Measurements from ENCODE around the gene GGCT. TPM values are rescaled to one million over a fixed set of nuclear protein-coding genes. Genes with fewer than 3 reads are reported as not detected.

The GGCT gene
- total RNA-seq, 2 experiments from 2014 or later, result 6.3 to 6.6 TPM

DNA sequence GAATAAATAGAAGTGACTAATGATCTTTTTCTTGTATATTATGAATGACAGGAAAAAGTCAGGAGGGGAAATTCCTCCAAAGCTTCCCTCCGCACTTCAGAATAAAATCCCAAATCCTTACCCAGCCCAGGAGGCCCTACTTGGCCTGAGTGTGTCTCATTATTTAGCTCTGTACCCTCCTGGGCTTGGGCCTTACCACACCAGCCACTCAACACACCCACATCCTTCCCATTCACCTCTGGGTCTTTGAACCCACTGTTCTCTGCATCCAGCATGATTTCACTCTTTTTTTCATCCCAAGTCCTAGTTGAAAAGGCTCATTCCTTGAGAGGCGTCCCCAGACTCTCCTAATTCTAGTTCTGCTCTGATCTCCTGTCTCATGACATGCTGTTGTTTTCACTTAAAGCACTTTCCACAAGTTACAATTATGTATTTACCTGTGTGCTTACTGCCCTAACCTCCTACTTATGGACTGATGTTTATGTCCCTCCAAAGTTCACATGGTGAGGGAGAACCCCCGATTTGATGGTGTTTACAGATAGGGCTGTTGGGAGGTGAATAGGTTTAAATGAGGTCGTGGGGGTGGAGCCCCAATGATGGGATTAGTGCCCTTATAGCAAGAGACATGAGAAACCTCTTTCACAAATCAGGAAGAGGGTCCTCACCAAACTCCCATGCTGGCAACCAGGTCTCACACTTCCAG lies 32.4 kb downstream of the GGCT start:
- intact Hi-C loops (cut with DNase I, micrococcal nuclease), result loop anchor here in 1 of 2 experiments (10.0 kb wide), 1 partner anchor 187 kb away; the partner anchor contains the start of gene ZNRF2
- no peak overlapping the region for H3K4me3 ChIP-seq (ENCODE audit: low read length)
- ChIA-PET POLR2A (interaction anchor here (0.9 kb wide), 1 partner anchor 188 kb away, joined by 4 read pairs; the partner anchor contains the start of gene ZNRF2), CTCF (no interaction called here)
- Mint-ChIP-seq H3K27ac (peak overlapping the region; percentile 65), H3K4me1 (ENCODE audit: low read depth) (peaks cover 90% of the 10 kb centered on the region), H3K9me3 (no peaks in the 10 kb centered on the region), H3K36me3 (ENCODE audit: low read depth) (peaks cover 19% of the 10 kb centered on the region), H3K4me3 (no peak overlapping the region), H3K27me3 (no peaks in the 10 kb centered on the region)
- ATAC-seq (ENCODE audit: poor library complexity), result no peak
- H3K27ac ChIP-seq (ENCODE audit: low read depth in 1 of 2, low read length in 2 of 2), result no peak overlapping the region
- H3K9me3 ChIP-seq (ENCODE audit: control insufficient read depth in 1 of 2, insufficient read depth in 1 of 2, low read length in 2 of 2), result no peaks in the 10 kb centered on the region
- no peaks in the 10 kb centered on the region for H3K27me3 ChIP-seq (ENCODE audit: control insufficient read depth in 1 of 2, insufficient read depth in 2 of 2, low read length in 2 of 2)
- no peak for DNase-seq
- no peaks in the 10 kb centered on the region for H3K36me3 ChIP-seq (ENCODE audit: insufficient read depth, low read length)
- TF ChIP-seq, protein P1, sequence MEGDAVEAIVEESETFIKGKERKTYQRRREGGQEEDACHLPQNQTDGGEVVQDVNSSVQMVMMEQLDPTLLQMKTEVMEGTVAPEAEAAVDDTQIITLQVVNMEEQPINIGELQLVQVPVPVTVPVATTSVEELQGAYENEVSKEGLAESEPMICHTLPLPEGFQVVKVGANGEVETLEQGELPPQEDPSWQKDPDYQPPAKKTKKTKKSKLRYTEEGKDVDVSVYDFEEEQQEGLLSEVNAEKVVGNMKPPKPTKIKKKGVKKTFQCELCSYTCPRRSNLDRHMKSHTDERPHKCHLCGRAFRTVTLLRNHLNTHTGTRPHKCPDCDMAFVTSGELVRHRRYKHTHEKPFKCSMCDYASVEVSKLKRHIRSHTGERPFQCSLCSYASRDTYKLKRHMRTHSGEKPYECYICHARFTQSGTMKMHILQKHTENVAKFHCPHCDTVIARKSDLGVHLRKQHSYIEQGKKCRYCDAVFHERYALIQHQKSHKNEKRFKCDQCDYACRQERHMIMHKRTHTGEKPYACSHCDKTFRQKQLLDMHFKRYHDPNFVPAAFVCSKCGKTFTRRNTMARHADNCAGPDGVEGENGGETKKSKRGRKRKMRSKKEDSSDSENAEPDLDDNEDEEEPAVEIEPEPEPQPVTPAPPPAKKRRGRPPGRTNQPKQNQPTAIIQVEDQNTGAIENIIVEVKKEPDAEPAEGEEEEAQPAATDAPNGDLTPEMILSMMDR (IDR thresholded peaks at IDR 0.05), result no peak
- peaks cover 48% of the 10 kb centered on the region for H3K4me1 ChIP-seq (ENCODE audit: insufficient read depth, low read length)

- Mint-ChIP-seq H3K4me1 (ENCODE audit: low read depth) (peaks cover 87% of the 10 kb centered on the region), H3K9me3 (no peaks in the 10 kb centered on the region), H3K4me3 (peak overlapping the region; percentile 16), H3K27me3 (no peaks in the 10 kb centered on the region), H3K27ac (peak overlapping the region; percentile 65), H3K36me3 (ENCODE audit: low read depth) (peaks cover 19% of the 10 kb centered on the region)
- Histone ChIP-seq H3K4me3 (ENCODE audit: low read length) (no peak overlapping the region), H3K36me3 (ENCODE audit: insufficient read depth, low read length) (no peaks in the 10 kb centered on the region), H3K9me3 (ENCODE audit: control insufficient read depth in 1 of 2, insufficient read depth in 1 of 2, low read length in 2 of 2) (no peaks in the 10 kb centered on the region), H3K27ac (ENCODE audit: low read depth in 1 of 2, low read length in 2 of 2) (no peak overlapping the region), H3K4me1 (ENCODE audit: insufficient read depth, low read length) (peaks cover 41% of the 10 kb centered on the region), H3K27me3 (ENCODE audit: control insufficient read depth in 1 of 2, insufficient read depth in 2 of 2, low read length in 2 of 2) (no peaks in the 10 kb centered on the region)
- TF ChIP-seq, protein P1 (IDR thresholded peaks at IDR 0.05), result no peak
- intact Hi-C loops (cut with DNase I, micrococcal nuclease), result loop anchor here in 1 of 2 experiments (10.0 kb wide), 1 partner anchor 186 kb away; the partner anchor contains the start of gene ZNRF2
- peak in 1 of 14 experiments; percentile 13 for DNase-seq
- ChIA-PET POLR2A (interaction anchor here (0.9 kb wide), 1 partner anchor 187 kb away, joined by 4 read pairs; the partner anchor contains the start of gene ZNRF2), CTCF (no interaction called here)
- peak; percentile 6 for ATAC-seq (ENCODE audit: poor library complexity)
These were observed 33.4 kb downstream of the GGCT start for GRCh38 chr7:30471205-30471604.

GRCh38 chr7:30470771-30471170 lies 33.9 kb downstream of the GGCT start:
- peak overlapping the region; percentile 16 for H3K4me3 Mint-ChIP-seq
- Histone ChIP-seq H3K9me3 (ENCODE audit: control insufficient read depth in 1 of 2, insufficient read depth in 1 of 2, low read length in 2 of 2) (no peaks in the 10 kb centered on the region), H3K36me3 (ENCODE audit: insufficient read depth, low read length) (no peaks in the 10 kb centered on the region), H3K27me3 (ENCODE audit: control insufficient read depth in 1 of 2, insufficient read depth in 2 of 2, low read length in 2 of 2) (no peaks in the 10 kb centered on the region), H3K4me1 (ENCODE audit: insufficient read depth, low read length) (peaks cover 41% of the 10 kb centered on the region), H3K4me3 (ENCODE audit: low read length) (no peak overlapping the region), H3K27ac (ENCODE audit: low read depth in 1 of 2, low read length in 2 of 2) (no peak overlapping the region)
- no peaks in the 10 kb centered on the region for H3K27me3 Mint-ChIP-seq
- no peaks in the 10 kb centered on the region for H3K9me3 Mint-ChIP-seq
- DNase-seq, result no peak
- peak overlapping the region; percentile 65 for H3K27ac Mint-ChIP-seq
- intact Hi-C loops (cut with DNase I, micrococcal nuclease), result loop anchor here in 1 of 2 experiments (10.0 kb wide), 1 partner anchor 186 kb away; the partner anchor contains the start of gene ZNRF2
- no peak for ATAC-seq (ENCODE audit: poor library complexity)
- peaks cover 87% of the 10 kb centered on the region for H3K4me1 Mint-ChIP-seq (ENCODE audit: low read depth)
- TF ChIP-seq, protein P1 (IDR thresholded peaks at IDR 0.05), result no peak
- POLR2A ChIA-PET, result no interaction called here
- H3K36me3 Mint-ChIP-seq (ENCODE audit: low read depth), result peaks cover 19% of the 10 kb centered on the region
- CTCF ChIA-PET, result no interaction called here
